GM21526 (cell line): ENCODE results near the gene CNTNAP1.
"Not testable (repeated sequence)": the region's sequence is repeated elsewhere in the genome, so short reads cannot be mapped to it uniquely, and the experiment has no call there.

Experiments used
- ATAC-seq: cut with Tn5 transposase; IDR thresholded peaks from one replicate; pipeline ENCODE4 v1.9.1; 2021; ENCODE audit warnings: moderate library complexity; ENCODE audit not compliant: unreplicated experiment, low FRiP score

The CNTNAP1 gene

GRCh38 chr17:42720996-42721583 lies 38.8 kb downstream of the CNTNAP1 start:
- no peak for ATAC-seq

- no peak for ATAC-seq
These were observed 41.3 kb downstream of the CNTNAP1 start for GRCh38 chr17:42723636-42724035.

GRCh38 chr17:42725143-42725542 lies 42.8 kb downstream of the CNTNAP1 start:
- ATAC-seq: no peak

GRCh38 chr17:42740699-42741098 lies 58.4 kb downstream of the CNTNAP1 start:
- ATAC-seq: no peak

GRCh38 chr17:42742916-42743315 lies 60.6 kb downstream of the CNTNAP1 start:
- not testable (repeated sequence) for ATAC-seq

- ATAC-seq: no peak
These were observed 61.4 kb downstream of the CNTNAP1 start for GRCh38 chr17:42743595-42744282.

GRCh38 chr17:42744283-42744805 lies 62.0 kb downstream of the CNTNAP1 start:
- peak; percentile 40 for ATAC-seq

GRCh38 chr17:42744806-42745617 lies 62.7 kb downstream of the CNTNAP1 start, which contains the start of gene EZH1:
TSS of gene EZH1 (minus strand) at chr17:42745040. CDS start at chr17:42728941, 16,099 bp downstream.
- ATAC-seq: peak; percentile 82

- ATAC-seq: no peak
These were observed 66.0 kb downstream of the CNTNAP1 start for GRCh38 chr17:42748202-42748907.

GRCh38 chr17:42748908-42749798 lies 66.8 kb downstream of the CNTNAP1 start:
- no peak for ATAC-seq
